Neutrophil (primary cell): ENCODE results near the gene CABP4.
A peak's percentile ranks its signal among the peaks of the same experiment; 100 is the strongest.

Experiments used
- H3K27ac ChIP-seq: fragments of 200-600 bp; sonication (generic); 2 replicates; pipeline ENCODE4 v1.5.1; 2016; ENCODE audit warnings: mild to moderate bottlenecking, moderate library complexity
- H3K27me3 ChIP-seq: fragments of 200-600 bp; sonication (generic); 2 replicates; pipeline ENCODE4 v1.6.0; 2016; ENCODE audit warnings: mild to moderate bottlenecking
- H3K36me3 ChIP-seq: fragments of 200-600 bp; sonication (generic); 2 replicates; pipeline ENCODE4 v1.5.1; 2017
- H3K4me1 ChIP-seq, 2 experiments: fragments of 200-600 bp in 1 of 2; sonication (generic) in 1 of 2; 1 replicate in 1 of 2; 2 replicates in 1 of 2; pipeline versions ENCODE4 v1.5.1 to v1.6.1; 2013 to 2016; ENCODE audit warnings: low read depth in 1 of 2, low read length in 1 of 2, mild to moderate bottlenecking in 1 of 2, moderate library complexity in 1 of 2; ENCODE audit not compliant: control insufficient read depth in 1 of 2, insufficient read depth in 1 of 2
- H3K4me3 ChIP-seq, 2 experiments: fragments of 200-600 bp in 1 of 2; sonication (generic) in 1 of 2; 1 replicate in 1 of 2; 2 replicates in 1 of 2; pipeline ENCODE4 v1.5.1; 2013 to 2016; ENCODE audit warnings: low read depth in 1 of 2, low read length in 1 of 2, mild to moderate bottlenecking in 1 of 2, moderate library complexity in 1 of 2
- H3K9me3 ChIP-seq: fragments of 200-600 bp; sonication (generic); 2 replicates; pipeline ENCODE4 v1.5.1; 2016
- TF ChIP-seq, protein P1 (sequence below): fragments of 200-600 bp; sonication (generic); IDR thresholded peaks from 2 replicates; pipeline ENCODE4 v1.5.1; 2016; ENCODE audit warnings: antibody characterized with exemption

The CABP4 gene

DNA sequence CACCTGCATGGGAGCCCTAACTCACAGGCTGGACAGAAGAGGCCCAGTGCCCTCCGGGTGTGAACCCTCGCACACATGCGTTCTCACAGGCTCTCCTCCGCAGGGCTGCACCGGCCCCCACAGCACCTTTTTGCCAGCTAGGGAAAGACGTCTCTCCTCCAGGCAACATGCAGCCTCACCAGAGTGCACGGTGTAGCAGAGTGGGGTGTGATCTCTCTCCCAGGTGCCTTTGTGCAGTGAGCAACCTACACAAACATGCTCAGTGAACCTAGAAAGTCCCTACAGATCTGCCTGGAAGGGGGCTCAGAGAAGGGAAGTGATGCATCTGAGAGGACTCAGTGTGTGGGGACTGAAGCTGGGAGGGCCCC lies 43.4 kb upstream of the CABP4 start:
- H3K36me3 ChIP-seq, result peaks cover 45% of the 10 kb centered on the region
- no peak overlapping the region for H3K4me3 ChIP-seq
- TF ChIP-seq, protein P1, sequence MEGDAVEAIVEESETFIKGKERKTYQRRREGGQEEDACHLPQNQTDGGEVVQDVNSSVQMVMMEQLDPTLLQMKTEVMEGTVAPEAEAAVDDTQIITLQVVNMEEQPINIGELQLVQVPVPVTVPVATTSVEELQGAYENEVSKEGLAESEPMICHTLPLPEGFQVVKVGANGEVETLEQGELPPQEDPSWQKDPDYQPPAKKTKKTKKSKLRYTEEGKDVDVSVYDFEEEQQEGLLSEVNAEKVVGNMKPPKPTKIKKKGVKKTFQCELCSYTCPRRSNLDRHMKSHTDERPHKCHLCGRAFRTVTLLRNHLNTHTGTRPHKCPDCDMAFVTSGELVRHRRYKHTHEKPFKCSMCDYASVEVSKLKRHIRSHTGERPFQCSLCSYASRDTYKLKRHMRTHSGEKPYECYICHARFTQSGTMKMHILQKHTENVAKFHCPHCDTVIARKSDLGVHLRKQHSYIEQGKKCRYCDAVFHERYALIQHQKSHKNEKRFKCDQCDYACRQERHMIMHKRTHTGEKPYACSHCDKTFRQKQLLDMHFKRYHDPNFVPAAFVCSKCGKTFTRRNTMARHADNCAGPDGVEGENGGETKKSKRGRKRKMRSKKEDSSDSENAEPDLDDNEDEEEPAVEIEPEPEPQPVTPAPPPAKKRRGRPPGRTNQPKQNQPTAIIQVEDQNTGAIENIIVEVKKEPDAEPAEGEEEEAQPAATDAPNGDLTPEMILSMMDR, result no peak
- H3K4me1 ChIP-seq, result peaks cover 41 to 52% of the 10 kb centered on the region in 2 experiments
- H3K9me3 ChIP-seq, result no peaks in the 10 kb centered on the region
- H3K27me3 ChIP-seq, result peaks cover 45% of the 10 kb centered on the region
- no peak overlapping the region for H3K27ac ChIP-seq

DNA sequence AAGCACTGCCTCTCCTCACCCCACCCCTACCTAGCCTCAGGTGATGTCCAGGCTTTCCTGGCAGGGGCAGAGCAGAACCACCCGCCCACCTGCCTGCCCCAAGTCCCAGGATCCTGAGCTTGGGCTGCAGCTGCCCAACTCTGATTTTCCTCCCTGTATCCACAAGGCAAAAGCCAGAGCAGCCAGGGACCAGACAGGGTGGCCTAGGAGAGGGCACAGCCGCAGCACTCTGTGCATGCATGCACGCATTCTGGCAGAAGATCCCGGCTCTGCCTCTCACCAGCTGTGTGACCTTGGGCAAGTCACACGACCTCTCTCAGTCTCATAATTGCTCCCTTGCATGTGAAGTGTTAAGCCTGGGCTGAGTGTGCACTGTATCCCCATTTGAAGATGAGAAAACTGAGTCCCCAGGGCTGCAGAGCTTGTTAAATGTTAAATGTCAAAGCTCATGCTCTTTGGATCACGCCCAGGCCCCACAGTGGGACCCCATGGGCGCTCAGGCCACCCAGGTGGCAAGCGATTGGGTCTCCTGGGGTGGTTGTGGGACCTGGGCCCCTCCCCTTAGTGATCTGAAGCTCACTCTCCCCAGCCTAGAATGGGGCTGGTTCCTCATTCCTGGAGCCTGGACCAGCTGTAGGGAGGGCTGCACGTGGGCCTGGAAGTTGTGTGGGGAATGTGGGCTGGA lies 42.5 kb upstream of the CABP4 start:
- Histone ChIP-seq H3K9me3 (no peaks in the 10 kb centered on the region), H3K36me3 (peaks cover 36% of the 10 kb centered on the region), H3K27ac (no peak overlapping the region), H3K4me3 (no peak overlapping the region), H3K27me3 (peaks cover 54% of the 10 kb centered on the region), H3K4me1 (peaks cover 32 to 46% of the 10 kb centered on the region in 2 experiments)
- TF ChIP-seq, protein P1, result no peak

DNA sequence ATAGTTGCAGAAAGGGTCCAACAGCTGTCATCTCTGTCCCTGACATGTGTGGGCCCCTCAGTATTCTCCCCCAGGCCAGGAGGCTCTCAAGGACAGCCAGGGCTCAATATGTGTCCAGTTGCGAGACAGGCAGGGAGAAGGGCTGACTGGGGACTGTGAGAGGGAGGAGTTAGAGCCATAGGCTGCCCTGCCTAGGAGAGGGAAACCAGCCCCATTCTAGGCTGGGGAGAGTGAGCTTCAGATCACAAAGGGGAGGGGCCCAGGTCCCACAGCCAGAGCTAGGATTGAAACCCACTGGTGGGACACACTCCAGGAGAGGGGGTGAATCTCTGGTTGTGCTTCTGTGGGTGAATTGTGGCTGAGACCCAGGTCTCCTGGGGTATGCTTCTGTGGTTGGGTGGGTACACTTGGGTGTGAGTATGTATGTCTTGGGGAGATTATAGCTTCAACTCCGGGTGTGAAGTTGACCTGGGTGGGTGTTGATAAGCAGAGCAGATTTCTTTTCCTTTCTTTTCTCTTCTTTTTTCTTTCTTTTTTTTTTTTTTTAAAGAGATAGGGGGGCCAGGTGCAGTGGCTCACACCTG lies 41.8 kb upstream of the CABP4 start:
- TF ChIP-seq, protein P1, result no peak
- Histone ChIP-seq H3K27ac (no peak overlapping the region), H3K27me3 (peaks cover 61% of the 10 kb centered on the region), H3K36me3 (peaks cover 29% of the 10 kb centered on the region), H3K9me3 (no peaks in the 10 kb centered on the region), H3K4me3 (no peak overlapping the region), H3K4me1 (peaks cover 25 to 42% of the 10 kb centered on the region in 2 experiments)

DNA sequence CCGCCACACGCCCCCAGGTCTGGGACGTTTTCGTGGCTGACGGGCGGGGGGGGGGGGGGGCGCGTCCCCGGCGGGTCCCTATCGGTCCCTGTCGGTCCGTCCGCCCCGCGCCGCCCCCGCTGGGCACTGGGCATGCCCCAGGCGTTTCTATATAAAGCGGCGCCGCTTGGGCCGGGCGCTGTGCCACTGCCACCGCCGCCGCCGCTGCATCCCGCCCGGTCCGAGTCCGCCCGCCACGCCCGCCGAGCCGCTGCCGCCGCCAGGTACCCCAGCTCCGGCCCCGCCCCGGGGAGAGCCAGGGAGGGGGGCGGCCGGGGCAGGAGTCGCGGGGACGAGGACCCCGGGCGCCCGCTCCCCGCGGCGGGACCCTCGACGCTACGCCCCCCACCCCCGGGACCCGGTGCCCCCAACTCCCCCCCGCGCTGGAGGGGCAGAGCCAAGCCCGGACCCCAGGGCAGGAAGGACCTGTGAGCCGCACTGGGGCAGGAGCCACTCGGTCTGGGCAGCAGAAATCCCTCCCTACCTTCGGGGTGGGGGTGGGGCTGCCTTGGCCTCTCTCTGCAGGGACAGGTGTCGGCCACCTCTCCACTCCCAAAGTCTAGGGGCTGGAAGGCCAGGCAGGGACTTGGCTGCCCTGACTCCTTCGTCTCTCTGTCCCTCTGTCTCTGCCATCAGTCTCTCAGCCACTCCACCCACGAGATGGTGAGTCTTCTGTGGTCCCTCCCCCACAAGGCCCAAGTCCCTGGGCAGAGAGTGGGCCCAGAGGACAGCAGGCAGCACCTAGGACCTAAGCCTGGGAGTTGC lies 39.5 kb upstream of the CABP4 start, which contains the start of gene CARNS1:
CARNS1 (plus strand) TSS at position 178 of the 804 bp plus-strand sequence; CDS start at position 700, 522 bp downstream.
- H3K27ac ChIP-seq, result no peak within 1 kb of the TSS
- H3K27me3 ChIP-seq, result peaks cover 79% of the 10 kb centered on the region
- peaks cover 5% of the 10 kb centered on the region for H3K36me3 ChIP-seq
- H3K4me1 ChIP-seq, result peaks cover 20 to 40% of the 10 kb centered on the region in 2 experiments
- TF ChIP-seq, protein P1, result no peak
- no peaks in the 10 kb centered on the region for H3K9me3 ChIP-seq
- H3K4me3 ChIP-seq, result peak within 1 kb of the TSS in 1 of 2 experiments; percentile 7

- H3K4me1 ChIP-seq, result peaks cover 24 to 49% of the 10 kb centered on the region in 2 experiments
- peaks cover 79% of the 10 kb centered on the region for H3K27me3 ChIP-seq
- H3K4me3 ChIP-seq, result no peak overlapping the region
- no peaks in the 10 kb centered on the region for H3K9me3 ChIP-seq
- TF ChIP-seq, protein P1, result no peak
- H3K27ac ChIP-seq, result no peak overlapping the region
- no peaks in the 10 kb centered on the region for H3K36me3 ChIP-seq
Observed at GRCh38 chr11:67416416-67417335, 38.5 kb upstream of the CABP4 start.
